Ectodermal cell (in vitro differentiated cells): ENCODE results near the gene TBC1D32.

Source experiments
- H3K27ac ChIP-seq: 2 replicates; pipeline ENCODE4 v1.7.0; 2013; ENCODE audit warnings: mild to moderate bottlenecking, low read depth, low read length; ENCODE audit not compliant: insufficient read depth, poor library complexity, severe bottlenecking
- H3K27me3 ChIP-seq: 2 replicates; pipeline ENCODE4 v1.7.0; 2013; ENCODE audit warnings: mild to moderate bottlenecking, low read length; ENCODE audit not compliant: insufficient read depth, control insufficient read depth, poor library complexity, severe bottlenecking
- H3K36me3 ChIP-seq: one replicate; pipeline ENCODE4 v1.7.0; 2013; ENCODE audit warnings: low read length; ENCODE audit not compliant: control insufficient read depth, insufficient read depth
- H3K4me1 ChIP-seq: one replicate; pipeline ENCODE4 v1.7.0; 2013; ENCODE audit warnings: low read length; ENCODE audit not compliant: control insufficient read depth, insufficient read depth
- H3K4me3 ChIP-seq: 2 replicates; pipeline ENCODE4 v1.7.0; 2013; ENCODE audit warnings: low read depth, low read length, control low read depth; ENCODE audit not compliant: insufficient read depth
- H3K9me3 ChIP-seq: 2 replicates; pipeline ENCODE4 v1.7.0; 2013; ENCODE audit warnings: mild to moderate bottlenecking, low read length, moderate library complexity; ENCODE audit not compliant: control insufficient read depth
- WGBS, 2 experiments: methylation state at CpG; one replicate each; pipeline ENCODE4 v1.1.7; 2013; ENCODE audit warnings: missing lambda C conversion rate in 2 of 2; 5-methylcytosine and 5-hydroxymethylcytosine counted together

Gene TBC1D32

DNA sequence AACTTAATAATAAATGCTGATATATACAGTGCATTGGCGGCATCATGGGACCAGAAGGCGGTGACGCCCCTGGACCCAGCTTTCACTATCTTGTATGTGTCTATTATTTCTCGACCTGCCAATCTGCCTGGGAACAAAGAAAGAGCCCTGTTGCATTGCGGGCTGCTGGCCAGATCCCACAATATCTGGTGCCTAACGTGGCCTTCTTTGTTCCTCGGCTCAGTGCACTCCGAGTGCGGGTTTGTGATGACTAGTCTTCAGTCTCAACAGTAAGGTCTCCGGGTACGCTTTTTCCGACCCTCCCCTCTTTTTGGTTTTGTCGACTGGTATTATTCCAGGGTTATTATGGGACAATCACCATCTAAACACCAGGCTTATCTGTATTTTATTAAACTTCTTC lies 291.5 kb downstream of the TBC1D32 start:
- Histone ChIP-seq H3K36me3 (no peaks in the 10 kb centered on the region), H3K4me1 (no peaks in the 10 kb centered on the region), H3K9me3 (no peaks in the 10 kb centered on the region), H3K27ac (no peak overlapping the region), H3K27me3 (no peaks in the 10 kb centered on the region), H3K4me3 (no peak overlapping the region)
- WGBS, 2 experiments: 94 to 95% methylated on average over 13 of the region's 13 CpGs

DNA sequence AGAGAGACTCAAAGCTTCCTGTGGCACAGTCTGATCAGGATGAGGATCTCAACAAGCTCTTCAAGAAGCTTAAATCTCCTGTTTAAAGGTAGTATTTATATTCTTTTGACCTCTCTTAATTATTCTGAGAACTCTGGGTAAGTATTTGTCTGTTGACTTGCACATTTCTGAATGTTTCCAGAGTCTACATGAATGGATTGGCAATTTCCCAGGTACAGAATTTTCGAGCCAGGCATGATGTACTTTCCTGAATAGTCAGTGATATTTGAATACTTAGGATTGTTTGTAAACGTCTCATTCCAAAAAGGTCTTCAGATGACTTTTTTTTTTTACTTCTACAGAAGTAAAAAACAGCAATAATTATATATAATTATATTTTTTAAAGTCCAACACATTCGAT lies 293.4 kb downstream of the TBC1D32 start:
- H3K27me3 ChIP-seq: no peaks in the 10 kb centered on the region
- no peak overlapping the region for H3K4me3 ChIP-seq
- 80 to 100% methylated on average over 1 of the region's 3 CpGs for WGBS, 2 experiments

DNA sequence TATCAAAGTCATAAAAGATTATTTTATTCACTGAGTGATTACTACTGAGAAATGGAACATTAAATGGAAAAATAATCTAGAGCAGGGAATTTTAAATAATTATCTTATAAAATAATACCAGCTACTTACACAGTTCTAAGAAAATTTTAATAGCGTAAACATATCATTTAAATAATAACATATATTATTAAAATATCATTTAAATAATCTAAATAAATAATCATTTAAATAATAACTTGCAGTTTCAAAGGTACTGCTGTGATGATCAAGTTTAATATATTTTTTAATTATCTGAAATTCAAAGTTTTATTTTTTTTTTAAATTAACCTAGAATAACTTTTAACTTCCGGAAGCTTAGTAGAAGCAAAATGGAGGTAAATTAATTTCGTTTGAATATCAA lies 301.2 kb downstream of the TBC1D32 start:
- WGBS, 2 experiments: 100% methylated on average over 1 of the region's 3 CpGs; no CpG with 5 or more reads in 1 of the 2 experiments
- no peak overlapping the region for H3K27ac ChIP-seq
- no peaks in the 10 kb centered on the region for H3K9me3 ChIP-seq
- H3K4me1 ChIP-seq: no peaks in the 10 kb centered on the region
- no peaks in the 10 kb centered on the region for H3K36me3 ChIP-seq
- no peak overlapping the region for H3K4me3 ChIP-seq
- no peaks in the 10 kb centered on the region for H3K27me3 ChIP-seq

More for the DNA sequence above, 293.4 kb downstream of the TBC1D32 start:
- no peaks in the 10 kb centered on the region for H3K4me1 ChIP-seq
- no peaks in the 10 kb centered on the region for H3K36me3 ChIP-seq
- no peak overlapping the region for H3K27ac ChIP-seq
- no peaks in the 10 kb centered on the region for H3K9me3 ChIP-seq

DNA sequence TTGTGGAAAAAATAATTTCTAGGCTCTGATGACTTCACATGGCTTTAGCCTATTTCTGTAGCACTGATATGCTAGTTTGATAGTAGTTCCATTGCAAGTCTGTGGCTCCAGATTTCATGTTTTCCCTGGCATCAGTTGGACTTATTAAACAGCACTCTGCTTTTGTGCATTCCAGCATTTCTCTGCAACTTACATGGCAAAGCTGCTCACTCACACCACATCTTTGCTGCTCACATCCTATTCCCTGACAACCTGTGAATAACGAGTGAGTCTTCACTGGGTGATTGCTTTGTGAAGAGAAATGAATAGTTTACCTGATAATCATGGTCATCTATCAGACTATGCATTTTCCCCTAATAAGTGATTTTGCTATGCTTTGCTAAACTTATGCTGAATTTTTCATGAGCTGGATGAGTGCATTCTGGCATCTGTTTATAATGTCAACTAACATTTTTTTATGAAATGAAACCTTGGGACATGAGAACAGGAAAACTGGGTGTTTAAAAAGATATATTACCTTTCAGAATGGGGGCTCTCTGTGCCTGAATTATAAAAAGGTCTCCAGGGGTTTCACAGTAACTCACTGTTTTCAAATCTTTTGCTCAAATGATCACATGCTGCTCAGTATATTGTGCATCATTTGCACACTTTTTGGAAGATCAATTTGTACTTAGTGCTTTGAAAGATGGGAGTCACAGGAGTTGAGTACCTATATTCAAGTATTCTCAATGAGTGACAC lies 301.8 kb downstream of the TBC1D32 start:
- Histone ChIP-seq H3K9me3 (no peaks in the 10 kb centered on the region), H3K36me3 (no peaks in the 10 kb centered on the region), H3K4me1 (no peaks in the 10 kb centered on the region), H3K27ac (no peak overlapping the region), H3K4me3 (no peak overlapping the region), H3K27me3 (no peaks in the 10 kb centered on the region)
- 50% methylated on average over 1 of the region's 1 CpG; no CpG with 5 or more reads in 1 of the 2 experiments for WGBS, 2 experiments
